HG03442 (cell line): ENCODE measurements around the gene AHNAK2.

Source experiments
- ATAC-seq: cut with Tn5 transposase; IDR thresholded peaks from one replicate; pipeline ENCODE4 v1.9.1; 2021; ENCODE audit warnings: mild to moderate bottlenecking, moderate library complexity; ENCODE audit not compliant: unreplicated experiment

Gene AHNAK2

DNA sequence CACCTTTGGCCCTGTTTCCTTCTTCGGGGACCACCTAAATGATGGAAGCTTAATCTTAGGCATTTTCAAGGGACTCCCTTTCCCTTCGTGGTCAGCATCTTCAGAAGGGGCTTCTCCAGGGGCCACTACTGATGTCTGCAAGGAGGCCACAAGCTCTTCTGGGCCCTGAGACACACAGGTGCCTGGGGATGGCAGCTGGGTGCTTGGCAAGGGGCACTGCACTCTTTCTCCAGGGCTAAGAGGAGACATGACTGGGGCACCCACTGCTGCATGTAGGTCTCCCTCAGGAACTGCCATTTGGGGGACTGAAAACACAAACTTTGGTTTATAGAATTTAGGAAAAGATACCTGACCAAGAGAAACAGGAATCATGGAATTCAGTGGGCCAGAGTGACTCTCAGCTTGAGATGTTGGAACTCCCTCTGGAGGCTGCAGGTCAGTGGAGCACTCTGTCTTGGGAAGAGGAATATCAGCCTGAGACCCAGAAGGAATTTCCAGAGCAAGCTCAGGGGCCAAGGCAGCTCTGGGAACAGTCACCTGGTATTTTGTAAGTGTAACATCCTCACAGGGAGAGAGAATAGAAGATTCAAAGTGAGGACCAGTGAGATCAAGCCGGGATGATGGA is 37.5 kb downstream of the AHNAK2 start:
- ATAC-seq: no peak

DNA sequence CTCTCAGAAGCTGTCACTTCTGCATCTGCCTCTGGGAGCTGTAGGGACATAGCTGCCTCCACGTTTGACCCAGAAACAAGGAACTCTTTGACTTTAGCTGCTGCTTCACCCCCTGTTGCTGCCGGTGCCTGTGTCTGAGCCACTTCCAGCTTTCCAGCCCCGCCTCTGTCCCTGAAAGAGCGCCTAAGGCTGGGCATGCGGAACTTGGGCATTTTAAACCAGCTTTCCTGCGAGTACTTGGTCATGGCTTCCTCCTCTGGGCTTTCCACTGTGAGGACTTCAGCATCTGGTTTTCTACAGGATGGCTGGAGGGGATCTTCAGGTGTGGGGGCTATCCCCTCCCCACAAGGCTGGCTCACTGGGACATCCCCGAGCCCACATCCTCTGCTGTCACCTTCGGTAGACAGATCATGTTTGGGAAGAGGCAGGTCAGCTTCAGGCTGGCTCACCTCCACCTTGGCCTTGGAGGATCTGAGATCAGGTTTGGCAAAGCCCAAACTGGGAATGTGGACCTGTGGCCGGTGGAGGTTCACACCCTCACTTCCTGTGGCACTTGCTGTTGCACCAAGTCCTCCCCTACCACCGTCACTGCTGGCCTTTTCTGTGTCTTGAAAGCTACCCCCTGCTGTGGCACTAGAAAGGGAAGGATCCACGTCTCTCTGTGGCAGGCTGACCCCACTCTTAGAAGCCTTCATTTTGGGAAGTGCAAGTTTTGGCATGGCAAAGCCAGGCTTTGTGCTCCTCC is 38.3 kb downstream of the AHNAK2 start:
- ATAC-seq: no peak

DNA sequence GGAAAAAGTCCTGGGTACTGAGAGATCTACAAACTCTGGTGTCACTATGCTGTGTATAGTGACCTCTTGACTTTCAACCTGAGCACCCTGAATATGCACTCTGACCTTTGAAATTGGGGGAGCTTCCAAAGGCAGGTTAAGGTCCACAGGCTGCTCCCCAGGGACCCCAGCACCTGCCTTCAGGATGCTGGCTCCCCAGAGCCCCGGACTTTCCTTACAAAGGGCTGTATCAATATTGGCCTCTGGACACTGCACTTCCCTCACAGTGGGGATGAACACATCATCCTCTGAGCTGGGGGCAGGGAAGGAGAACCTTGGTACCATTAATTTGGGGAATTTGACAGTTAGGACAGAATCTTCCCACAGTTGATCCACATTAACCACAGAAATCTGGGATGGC is 39.2 kb downstream of the AHNAK2 start:
- ATAC-seq: no peak

DNA sequence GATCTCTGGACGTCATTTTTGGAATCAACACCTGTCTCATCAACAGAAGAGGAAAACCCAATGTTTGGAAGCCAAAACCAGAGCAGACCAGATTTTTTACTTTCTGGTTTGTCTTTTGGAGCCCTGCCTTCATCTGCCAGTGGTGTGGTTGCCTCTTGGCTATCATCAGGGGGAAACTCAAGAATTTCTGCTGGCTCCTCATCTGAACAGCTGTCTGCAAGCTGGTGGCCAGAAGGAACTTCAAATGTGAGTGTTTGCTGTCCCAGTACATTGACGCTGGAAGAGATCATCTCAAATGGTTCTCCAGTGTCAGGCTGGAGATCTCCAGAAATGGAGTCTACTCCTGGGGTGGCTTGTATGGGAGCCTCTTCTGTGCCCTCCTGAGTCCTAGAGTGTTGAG is 39.7 kb downstream of the AHNAK2 start:
- no peak for ATAC-seq

DNA sequence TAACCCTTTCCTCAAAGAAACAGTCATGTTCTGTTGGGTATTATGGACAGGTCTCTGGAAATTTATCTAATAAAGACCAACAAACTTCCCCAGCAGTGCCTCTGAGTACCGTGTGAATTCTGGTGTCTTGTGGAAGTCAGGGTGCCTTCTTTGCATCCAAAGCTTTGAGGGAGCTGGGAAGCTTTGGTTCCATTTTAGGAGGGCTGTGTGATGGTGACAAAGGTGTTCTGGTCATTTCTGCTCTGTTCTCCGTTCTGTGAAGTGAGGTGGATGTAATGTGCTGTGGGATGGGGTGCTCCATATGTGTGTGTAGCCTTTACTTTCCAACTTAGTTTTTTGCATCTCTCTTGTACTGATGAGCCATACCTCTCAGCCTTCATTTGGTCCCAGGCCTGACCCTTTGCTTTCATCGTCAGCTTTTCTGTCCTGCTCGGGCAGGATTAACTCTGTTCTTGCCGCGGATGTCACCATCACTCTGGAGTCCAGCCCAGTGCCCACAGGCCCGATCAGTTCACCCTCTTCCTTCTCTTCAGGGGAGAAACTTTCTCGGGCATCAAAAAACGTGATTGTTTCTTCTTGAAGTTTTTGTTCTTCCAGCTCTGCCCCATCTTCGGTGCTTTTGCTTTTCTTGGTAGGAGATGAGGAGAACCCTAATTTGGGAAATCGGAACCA is 40.3 kb downstream of the AHNAK2 start:
- ATAC-seq: no peak

- ATAC-seq: no peak
Measured at GRCh38 chr14:104937161-104937560, 41.0 kb downstream of the AHNAK2 start.

DNA sequence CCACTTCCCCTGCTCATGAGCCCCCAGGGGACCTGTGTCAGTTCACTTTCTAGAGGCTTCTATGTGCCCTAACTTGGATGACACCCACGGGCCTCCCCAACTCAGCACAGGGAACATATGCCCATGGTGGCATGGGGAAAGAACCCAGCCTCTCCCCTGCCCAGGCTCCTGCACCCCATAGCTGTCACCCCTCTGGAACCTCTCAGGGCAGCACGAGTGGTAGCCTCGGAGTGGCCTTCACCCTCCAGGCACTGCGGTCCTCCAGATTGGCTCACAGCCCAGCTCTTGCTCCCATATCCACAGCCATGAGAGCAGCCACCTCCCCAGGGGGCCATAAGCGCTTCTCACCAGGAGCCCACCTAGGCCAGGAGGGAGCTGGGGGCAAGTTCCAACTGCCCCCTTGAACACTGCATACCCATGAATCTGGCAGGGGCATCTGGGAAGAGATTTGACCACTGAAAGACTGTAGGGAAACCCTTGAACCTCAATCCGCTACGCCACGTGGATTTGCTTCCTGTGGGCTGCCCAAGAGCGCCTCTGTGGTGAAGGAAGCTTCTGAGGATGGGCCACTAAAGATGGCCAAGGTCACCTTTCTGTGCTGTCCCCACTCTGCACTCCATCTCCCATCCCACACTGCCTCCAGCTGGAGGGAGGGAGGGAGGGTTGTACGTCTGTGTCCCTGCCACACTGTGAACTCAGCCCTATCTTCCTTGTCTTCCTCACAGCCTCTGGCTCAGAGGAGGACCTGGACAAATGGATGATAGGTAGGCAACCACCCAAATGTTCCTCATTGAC is 41.6 kb downstream of the AHNAK2 start:
- no peak for ATAC-seq

DNA sequence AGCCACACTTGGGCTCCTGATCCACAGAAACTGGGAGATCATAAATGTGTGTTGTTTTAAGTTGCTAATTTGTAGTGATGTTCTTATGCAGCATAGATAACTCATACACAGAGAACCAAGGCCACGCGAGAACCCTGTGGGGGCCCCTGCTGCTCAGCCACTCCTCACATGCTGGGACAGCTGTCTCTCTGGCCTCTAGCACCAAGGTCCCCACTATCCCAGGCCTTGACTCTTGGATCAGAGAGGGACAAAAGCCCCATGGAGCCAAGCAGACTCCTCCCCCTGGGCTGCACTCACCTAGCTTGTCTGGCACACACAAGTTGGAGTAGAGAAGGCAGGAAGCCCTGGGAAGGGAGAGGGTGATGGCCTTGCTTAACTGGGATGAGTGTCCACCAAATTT is 42.2 kb downstream of the AHNAK2 start:
- ATAC-seq: no peak

DNA sequence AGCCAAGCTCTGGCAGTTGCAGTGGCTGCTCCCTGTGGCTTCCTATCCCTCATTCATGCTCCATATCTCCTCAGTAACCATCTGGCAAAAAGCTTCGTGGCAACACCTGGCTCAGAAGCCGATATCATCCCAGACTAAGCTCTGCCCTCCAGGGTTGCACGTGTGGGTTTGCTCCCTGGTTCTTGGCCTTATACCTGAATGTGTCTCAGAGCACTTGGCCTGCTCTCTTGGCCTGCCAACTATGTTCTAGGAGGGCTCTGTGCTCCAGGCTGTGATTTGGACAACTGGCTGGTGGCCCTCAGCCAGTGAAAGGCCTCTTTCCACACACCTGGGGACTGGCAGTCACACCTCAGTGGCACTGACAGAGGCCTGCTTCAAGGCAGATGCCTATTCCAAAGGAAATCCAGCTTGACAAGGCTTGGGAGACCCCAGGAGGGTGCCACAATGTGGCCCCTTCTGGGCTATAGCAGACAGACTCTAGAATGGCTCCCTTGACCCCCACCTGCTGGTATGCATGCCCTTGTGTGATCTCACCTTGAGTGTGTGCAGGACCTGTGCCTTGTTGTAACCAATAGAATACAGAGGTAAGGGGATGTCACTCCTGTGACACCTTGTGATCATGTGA is 43.0 kb downstream of the AHNAK2 start:
- no peak for ATAC-seq

DNA sequence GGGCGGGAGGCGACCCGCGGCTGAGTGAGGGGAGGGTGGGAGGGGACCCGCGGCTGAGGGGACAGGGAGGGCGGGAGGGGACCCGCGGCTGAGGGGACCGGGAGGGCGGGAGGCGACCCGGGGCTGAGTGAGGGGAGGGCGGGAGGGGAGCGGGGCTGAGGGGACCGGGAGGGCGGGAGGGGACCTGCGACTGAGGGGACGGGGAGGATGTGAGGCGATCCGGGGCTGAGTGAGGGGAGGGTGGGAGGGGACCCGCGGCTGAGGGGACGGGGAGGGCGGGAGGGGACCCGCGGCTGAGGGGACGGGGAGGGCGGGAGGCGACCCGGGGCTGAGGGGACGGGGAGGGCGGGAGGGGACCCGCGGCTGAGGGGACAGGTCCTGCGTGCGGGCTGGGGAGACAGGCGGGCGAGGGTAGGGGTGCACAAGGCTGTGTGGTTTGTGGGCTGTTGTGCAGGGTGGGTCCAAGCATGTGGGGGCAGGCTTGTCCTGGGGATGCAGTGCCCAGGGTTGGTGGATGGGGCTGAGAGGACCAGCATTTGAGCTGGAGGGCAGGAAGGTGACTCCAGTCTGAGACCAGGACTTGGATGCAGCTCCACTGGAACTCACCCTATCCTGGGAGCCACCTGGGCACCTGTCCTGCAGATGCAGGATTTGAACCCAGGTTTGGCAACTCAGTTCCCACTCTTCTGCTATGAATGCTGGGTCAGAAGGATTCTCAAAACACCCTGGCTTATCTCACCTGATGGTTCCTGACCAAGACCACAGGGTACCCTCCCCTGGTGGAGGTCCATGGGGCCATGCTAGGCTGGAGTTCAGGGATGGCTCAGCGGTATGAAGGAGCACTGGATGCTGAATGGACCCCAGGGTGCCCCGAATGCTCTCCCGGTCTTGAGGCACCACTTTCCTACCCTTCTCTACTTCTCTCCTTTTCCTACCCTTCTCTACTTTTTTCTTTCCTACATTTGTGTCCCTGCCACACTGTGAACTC is 44.1 kb downstream of the AHNAK2 start:
- ATAC-seq: no peak

DNA sequence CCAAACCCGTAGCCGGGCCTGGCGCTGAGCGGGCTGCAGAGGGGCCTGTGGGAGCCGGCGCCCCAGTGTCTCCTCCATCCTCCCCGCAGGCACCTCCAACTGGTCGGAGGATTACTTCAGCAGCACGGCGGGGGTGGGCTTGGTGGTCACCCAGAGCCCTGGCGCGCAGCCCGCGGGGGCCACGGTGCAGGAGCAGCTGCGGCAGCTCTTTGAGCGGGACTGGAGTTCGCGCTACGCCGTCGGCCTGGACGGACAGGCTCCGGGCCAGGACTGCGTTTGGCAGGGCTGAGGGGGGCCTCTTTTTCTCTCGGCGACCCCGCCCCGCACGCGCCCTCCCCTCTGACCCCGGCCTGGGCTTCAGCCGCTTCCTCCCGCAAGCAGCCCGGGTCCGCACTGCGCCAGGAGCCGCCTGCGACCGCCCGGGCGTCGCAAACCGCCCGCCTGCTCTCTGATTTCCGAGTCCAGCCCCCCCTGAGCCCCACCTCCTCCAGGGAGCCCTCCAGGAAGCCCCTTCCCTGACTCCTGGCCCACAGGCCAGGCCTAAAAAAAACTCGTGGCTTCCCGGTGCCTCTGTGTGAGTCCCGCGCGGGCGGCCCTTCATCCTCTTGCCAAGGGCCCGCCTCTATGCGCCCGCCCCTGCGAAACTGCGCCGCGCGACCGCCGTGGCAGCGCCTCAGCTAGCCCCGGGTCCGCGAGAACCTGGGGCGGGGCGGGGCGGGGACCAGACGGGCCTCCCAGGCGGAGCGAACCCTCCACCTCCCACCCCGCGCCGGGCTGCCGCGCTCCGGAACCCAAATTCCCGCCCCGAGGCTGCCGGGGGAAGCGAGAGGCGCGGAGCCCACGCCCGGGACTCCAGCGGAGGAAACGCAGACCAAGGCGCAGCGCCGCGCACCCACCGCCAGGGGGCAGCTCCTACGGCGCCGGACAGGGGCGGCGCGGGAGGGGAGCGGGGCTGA is 45.2 kb downstream of the AHNAK2 start:
- peak; percentile 60 for ATAC-seq

DNA sequence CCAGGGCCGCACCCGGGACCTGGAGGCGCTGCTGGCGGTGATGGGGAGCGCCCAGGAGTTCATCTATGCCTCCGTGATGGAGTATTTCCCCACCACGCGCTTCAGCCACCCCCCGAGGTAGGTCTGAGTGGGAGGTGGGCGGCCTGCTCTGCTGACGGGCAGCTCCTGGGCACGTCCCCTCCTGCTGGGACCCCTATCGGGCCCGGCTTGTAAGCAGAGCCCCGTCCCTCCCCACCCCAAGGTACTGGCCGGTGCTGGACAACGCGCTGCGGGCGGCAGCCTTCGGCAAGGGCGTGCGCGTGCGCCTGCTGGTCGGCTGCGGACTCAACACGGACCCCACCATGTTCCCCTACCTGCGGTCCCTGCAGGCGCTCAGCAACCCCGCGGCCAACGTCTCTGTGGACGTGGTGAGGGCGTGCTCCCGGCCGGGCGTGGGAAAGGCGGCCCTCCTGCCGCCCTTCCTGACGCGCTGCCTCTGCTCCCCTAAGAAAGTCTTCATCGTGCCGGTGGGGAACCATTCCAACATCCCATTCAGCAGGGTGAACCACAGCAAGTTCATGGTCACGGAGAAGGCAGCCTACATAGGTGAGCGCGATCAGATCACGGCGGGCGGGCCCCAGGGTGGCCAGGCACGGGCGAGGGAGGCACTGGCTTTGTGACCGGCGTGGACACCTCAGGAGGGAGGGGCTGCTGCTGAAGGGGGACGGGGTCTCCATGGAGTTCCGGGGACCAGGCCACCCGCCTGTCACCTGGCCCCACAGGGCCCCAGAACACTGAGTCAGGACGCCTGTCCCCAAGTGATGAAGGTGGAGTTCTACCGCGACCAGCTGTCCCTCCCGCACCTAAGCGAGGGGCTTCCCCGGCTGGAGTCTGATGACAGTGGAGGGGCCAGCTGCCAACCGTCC is 46.2 kb downstream of the AHNAK2 start:
- no peak for ATAC-seq

GRCh38 chr14:104931304-104931770 is 46.8 kb downstream of the AHNAK2 start:
- ATAC-seq: no peak

- ATAC-seq: no peak
Measured at GRCh38 chr14:104930526-104931303, 47.5 kb downstream of the AHNAK2 start.

GRCh38 chr14:104929268-104930230 is 48.6 kb downstream of the AHNAK2 start:
- ATAC-seq: no peak
